Erythroblast (primary cell): ENCODE data around the gene CBLC.

Experiments used
- GATA1 ChIP-seq: IDR thresholded peaks from 2 replicates; pipeline ENCODE4 v1.6.1; 2011; ENCODE audit warnings: low read depth, mild to moderate bottlenecking, control low read depth, low read length, moderate library complexity
- POLR2A ChIP-seq: IDR thresholded peaks from 2 replicates; pipeline ENCODE4 v1.6.1; 2011; ENCODE audit warnings: mild to moderate bottlenecking, low read length

GRCh38 chr19:44816301-44816700 lies 38.6 kb downstream of the CBLC start:
- TF ChIP-seq POLR2A (no peak), GATA1 (no peak)
